GM19351 (cell line): ENCODE measurements around the gene MYB.
"Not testable (repeated sequence)": the region's sequence is repeated elsewhere in the genome, so short reads cannot be mapped to it uniquely, and the experiment has no call there.

ENCODE experiments used
- ATAC-seq: cut with Tn5 transposase; IDR thresholded peaks from one replicate; pipeline ENCODE4 v1.9.1; 2021; ENCODE audit warnings: mild to moderate bottlenecking, moderate library complexity; ENCODE audit not compliant: unreplicated experiment

The MYB gene

DNA sequence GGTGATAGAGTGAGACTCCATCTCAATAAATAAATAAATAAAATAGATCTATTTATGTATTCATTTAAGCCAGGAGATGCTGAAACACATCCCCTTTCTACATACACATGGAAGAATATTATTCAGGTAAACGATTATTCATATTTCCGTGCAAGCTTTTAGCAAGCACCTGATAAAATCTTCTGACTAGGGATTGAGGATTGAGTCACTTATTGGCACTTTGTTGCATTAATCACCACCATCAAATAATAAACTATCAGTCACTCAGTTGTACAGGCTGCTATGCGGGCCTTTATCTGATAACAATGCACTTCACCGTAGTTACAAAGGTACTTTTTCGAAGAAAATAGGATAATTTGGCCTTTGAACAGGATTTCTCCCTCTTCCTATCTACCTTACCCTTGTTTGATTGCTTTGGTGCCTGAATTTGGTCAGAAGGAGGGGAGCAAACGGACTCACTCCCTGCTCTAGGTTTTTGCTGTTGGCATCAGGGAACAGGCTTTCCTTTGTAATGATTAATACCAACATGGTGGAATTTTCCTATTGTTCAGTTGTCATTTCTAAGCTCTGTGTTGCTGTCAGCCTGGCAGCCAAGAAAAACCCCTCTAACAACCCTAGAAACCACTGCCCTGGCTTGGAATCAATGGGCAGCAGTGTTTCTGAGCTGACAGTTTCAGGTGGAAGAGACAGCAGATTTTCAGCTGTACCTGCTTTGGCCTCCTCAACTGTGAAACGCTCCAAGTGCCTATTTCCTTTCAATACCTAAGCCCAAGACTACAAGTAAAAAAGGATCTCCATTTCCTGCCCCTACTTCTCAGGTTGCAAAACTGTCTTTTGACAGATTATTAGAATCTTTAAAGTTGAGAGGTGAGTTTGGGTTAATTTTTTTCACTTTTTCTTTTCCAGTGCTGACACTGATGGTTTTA, 63.0 kb downstream of the MYB start:
- ATAC-seq = no peak

DNA sequence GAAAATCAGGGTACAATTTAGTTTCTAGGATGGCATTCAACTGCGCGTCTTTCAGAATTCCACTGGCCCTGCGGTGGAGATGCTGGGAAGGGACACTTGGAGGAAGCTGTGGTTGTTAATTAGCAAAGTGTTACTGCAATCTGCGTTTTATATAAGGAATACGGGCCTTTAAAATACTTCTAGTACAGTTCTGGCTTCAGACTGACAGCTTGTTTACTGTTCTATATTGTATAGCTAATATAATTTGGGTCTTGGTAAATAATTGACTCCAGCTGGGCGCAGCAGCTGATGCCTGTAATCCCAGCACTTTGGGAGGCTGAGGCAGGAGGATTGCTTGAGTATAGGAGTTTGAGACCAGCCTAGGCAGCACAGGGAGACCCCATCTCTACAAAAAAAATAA, 63.7 kb downstream of the MYB start:
- no peak for ATAC-seq

DNA sequence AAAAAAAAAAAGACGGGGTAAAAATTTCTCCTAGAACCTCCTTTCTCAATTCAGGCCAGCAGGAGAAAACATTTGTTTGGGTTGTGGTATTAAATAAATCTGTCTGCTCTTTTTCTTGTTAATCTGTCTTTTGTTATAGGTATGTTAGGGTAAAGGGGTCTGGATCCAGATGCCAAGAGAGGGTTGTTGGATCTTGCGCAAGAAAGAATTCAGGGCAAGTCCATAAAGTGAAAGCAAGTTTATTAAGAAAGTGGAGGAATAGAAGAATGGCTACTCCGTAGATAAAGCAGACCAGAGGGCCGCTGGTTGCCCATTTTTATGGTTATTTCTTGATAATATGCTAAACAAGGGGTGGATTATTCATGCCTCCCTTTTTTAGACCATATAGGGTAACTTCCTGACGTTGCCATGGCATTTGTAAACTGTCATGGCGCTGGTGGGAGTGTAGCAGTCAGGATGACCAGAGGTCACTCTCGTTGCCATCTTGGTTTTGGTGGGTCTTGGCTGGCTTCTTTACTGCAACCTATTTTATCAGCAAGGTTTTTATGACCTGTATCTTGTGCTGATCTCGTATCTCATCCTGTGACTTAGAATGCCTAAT, 65.4 kb downstream of the MYB start:
- not testable (repeated sequence) for ATAC-seq

DNA sequence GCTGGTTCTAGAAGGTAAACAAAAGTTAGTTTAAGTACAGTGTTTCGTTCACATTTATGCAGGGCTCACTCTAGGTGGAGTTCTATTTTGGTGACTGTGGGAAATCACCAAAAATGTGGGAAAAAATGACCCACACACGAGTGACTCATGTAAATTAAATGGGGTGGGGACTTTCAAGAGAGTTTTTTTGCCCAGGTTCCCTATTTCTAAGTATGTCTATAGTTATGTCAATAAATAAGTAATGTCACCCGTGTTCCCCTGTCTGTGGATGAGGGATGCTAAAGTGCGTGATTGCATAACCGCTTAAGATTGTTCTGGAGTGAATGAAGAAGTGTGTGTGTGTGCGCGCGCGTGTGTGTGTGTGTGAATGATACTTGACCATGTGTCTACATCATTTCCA, 69.1 kb downstream of the MYB start:
- ATAC-seq = no peak

DNA sequence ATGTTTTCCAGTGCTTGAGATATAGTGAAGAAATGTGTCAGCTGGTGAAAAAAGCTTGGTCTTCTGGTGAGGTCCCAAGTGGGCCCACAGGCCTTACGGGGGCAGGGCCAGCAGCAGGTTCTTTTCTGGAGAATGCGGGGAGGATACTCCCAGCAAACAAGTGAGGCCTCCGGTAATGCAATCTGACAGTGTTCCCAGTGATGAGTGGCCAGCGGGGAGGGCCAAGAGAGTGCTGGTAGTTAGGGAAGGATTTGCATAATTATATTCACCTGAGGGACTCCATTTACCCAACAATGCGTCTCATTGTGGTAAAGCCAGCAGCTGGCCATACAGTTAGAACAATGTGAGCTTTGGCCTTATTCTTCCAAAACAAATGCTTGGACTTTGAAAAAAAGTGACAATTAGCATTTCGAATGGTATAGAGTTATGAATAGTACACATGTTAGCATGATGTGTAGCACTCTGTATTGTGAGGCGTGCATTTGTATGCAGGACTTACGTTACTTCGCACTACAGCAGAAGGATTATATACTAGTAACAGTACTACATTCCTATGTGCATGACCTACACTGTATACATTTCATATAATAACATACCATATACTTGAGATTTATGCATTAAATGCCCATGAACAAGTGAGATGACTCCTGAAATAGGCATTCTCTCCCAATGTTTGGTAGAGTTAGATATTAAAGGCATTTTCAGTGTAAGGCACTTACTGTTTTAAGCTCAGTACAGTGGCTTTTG, 69.8 kb downstream of the MYB start:
- ATAC-seq = no peak

DNA sequence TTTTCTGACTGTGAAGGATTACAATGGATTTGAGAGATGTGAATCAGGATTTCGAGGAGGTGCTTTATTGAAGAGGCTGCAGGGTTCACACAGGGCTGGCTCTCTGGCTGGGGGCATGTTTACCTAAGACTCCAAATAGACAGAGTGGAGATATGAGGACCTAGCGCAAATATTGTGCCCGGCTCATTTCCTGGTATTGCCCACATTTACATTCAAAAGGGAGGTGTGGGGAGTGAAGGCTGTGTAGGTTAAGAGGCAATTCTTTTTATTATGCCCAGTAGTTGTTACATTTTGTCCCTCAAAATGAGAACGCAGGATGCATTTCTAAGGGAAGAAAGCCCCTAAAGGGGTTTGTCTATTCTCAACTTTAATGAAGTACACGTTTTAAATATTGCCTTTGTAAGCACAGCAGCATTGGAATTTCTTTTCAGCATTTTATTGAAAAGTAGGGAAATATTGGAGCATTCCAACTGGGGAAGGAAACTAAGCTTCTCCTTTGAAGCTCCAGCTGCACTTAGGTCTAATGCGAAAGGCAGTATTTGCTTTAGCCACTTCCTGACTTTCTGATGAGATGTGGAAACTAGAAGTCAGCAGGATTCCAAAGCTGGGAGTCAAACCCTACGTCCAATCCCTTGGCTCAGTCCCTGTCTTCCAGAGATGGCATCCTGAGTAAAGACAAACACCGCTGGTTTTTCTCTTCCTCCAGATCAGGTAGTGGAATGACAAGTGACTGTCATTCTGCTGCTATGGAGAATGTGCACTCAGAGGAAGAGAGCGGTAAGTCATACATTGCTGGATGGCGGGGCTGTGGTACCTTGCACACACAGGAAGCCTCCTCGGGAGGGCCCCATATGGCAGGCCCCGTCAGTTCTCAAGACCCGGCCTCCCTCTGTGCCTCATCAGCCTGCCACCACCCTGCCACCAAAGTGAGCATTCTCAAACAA, 70.7 kb downstream of the MYB start:
- ATAC-seq = no peak

DNA sequence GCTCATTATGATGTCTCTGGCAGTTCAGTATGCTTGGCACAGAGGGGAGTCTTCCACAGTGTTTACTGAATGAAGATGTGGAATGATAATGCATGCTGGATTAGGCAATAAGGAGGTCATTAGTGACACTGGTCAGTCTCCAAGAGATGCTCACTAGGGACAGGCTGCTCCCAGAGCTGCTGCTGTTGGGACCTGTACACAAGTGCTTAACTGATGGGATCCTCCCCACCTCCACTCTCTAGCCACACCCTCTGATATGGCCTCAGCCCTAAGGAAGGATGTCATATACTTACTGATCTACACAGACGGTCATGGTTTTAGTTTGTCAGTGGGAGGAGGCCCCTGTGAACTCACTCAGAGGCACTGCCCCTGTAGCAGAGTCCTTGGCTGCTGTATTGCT, 73.4 kb downstream of the MYB start:
- ATAC-seq = no peak

DNA sequence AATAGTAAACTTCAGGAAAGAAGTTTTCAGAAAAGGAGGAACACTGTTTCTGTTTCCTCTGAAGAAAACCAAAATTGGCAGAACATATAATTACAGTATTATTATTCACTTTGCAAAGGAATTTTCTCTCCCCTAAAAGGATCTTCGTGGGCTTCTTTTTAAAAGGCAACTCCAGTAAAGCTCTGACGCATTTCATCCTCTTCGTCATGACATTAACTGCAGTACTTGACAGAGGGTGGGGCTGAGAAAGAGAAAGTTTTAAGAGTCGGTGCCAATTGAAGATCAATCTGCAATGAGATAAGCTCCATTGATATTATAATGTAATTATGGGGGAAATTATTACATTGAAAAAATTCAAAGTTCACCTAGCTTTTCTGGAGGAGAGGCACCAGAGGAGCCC, 75.8 kb downstream of the MYB start:
- no peak for ATAC-seq

DNA sequence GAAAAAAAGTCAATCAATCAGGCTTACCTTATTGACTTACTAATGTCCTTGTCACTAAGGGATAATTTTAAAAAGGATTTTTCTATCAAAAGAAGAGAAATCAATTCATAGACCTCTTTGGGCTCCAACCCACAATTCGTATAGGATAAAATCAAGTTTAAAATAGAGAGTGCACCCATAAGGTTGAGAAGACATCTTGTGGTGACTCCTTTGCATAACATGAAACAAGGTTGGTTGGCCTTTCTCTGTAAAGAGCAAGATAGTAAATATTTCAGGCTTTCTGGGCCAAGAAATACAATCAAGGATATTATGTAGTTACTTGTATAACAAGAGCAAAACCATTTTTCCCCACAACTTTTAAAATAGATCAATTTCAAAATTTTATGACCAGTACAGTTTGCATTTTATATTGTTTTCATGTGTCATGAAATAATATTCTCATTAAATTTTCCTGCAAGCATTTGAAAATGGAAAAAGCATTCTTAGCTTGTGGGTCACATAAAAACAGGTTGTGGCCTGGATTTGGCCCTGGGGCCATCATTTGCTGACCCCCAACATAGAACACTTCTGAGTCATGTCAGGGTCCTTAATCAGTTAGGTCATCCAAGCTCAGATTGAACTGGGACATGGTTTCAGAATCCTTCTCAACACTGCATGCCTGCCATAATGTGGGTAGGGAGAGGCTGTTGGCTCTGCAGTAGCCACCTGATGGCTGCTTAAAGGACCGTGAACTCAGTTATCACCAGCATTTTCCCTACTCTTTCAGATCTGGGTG, 76.7 kb downstream of the MYB start:
- no peak for ATAC-seq

DNA sequence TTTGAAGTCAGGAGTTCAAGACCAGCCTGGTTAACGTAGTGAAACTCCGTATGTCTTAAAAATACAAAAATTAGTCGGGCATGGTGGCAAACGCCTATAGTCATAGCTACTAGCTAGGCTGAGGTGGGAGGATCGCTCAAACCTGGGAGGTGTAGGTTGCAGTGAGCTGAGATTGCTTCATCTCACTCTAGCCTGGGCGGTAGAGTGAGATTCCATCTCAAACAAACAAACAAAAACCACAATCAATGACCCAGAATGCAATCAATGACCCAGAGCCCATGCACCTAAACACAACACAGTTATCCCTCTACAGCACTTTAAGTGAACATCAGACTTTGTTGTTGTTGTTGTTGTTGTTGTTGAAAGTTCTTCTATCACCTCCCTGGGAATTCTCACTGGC, 77.9 kb downstream of the MYB start:
- ATAC-seq = no peak

DNA sequence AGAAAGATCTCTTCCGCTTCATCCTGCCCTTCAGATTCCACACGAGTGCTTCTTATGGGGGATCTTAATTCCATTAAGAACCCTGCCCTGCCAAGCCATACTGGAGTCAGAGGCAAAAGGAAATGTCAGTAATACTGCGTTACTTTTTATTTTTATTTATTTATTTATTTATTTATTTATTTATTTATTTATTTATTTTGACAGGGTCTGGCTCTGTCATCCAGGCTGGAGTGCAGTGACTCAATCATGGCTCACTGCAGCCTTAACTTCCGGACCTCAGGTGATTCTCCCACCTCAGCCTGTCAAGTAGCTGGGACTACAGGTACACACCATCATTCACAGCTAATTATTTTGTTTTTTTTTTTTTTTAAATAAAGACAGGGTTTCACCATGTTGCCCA, 79.5 kb downstream of the MYB start:
- no peak for ATAC-seq

DNA sequence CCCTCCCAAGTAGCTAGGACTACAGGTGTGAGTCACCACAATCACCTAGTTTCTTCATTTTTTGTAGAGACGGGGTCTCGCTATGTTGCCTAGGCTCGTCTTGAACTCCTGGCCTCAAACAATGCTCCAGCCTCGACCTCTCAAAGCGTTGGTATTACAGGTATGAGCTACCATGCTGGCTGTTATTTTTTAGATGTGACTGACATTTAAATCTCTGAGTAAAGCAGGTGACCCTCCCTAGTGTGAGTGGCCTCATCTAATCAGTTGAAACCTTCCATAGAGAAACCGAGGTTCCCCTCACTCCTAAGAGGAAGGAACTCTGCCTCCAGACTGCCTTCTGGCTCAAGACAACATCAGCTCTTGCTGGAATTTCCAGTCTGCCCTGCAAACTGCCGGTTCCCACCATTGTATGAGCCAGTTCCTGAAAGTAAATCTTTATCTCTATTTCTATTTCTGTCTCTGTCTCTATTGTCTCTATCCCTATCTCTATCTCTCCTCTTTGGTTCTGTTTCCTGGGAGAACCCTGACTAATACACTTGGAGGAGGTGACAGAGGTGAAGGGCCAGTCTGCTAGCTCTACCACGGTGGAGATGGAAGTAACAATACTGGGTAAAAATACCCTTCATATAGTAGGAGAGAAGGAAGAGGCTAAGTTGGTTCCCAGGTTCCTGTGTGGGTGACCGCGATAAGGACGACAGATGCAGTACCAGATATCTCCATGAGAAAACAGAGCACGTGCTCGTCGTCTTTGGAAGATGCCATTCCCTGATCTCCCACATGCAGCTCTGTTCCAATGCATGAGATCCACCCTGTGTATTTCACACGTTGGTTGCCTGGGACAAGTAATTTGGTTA, 81.0 kb downstream of the MYB start:
- no peak for ATAC-seq

DNA sequence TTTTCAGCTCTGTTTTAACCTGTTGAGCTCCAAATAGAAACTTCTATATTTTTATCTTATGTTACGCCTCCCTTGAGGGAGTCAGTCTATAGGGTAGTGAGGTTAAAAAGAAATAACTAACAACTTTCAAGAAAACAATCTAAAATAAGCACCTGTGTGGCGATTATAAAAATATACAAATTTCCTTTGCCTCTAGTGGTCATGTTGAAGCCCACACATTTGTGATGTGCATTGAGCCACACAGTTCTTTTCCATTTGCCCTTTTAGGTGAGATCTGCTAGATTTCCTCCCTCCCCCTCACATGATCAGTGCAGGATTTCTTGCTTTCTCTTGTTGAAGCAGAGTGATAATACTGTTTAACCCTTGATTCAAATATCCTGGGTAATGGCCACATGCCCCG, 84.2 kb downstream of the MYB start:
- ATAC-seq = peak; percentile 63

DNA sequence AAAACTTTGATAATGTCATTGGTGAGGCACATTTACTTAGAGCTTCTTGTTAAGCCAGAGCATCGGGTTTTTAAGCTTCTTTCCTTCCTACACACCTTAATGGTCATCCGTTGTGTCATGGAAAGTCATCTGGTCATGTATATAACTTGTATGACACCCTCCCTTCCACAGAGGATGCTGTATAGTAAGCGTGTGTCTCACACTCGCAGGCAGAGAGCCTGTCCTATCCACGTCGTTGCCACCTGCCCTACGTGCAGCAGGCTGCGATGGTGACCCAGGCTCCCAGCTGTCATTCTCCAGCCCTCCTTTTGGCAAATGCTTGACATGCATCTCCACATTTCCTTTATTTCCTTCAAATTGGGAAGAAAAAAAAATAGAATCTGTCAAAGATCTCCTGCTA, 85.6 kb downstream of the MYB start:
- no peak for ATAC-seq

DNA sequence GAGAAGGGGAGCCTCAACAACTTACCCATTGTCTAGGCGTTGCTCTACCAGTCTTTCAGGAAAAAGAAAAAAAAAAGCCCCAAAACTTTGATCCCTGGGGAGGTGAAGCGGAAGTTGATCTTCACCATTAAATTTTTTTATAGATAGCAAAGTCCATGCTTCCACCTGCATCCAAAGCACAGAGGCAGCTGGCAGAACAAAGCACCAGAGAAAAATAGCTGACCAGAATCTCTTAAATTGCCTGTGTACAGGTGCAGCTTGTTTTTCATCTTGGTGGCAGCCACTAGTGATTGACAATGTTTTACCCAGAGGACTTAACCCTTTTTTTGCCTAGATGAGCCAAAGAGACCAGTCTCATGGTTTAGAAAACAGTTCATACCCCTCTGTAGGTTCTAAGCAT, 86.0 kb downstream of the MYB start:
- ATAC-seq = no peak

DNA sequence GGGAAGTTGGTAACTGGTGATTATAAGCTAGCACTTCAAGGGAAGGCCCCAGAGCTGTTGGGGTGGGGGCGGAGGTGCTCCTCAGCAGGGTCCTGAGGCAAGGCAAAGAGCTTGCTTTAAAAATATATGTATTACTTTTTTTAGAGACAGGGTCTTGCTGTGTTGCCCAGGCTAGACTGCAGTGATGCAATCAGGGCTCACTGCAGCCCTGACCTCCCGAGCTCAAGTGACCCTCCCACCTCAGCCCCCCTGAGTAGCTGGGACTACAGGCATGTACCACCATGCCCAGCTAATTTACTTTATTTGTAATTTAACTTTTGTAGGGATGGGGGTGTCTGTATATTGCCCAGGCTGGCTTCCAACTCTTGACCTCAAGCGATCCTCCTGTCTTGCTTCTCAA, 87.2 kb downstream of the MYB start:
- no peak for ATAC-seq

DNA sequence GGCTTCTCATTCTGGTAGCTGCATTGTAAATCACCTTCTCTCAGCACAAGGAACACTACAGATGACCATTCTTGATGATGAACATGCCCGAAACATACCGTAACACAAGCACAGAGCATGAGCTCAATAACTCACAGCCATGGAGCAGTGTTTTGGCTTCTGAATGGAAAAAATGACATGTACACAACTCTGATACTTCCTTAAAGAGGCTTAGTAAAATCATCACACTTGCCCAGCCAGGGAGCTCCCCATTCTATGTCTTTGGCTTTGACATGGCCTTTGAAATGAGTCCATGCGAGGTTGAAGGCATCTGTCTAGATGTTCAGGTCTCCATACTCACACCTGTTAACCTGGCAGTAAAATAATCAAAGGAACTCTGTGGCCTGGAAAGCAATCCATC, 87.6 kb downstream of the MYB start:
- ATAC-seq = no peak
